ENCODE data around the gene UBE2L5. TPM values are rescaled to one million over a fixed set of nuclear protein-coding genes. Genes with fewer than 3 reads are reported as not detected.

UBE2L5 gene
- total and polyA plus RNA-seq, 2 of the 8 experiments (the other 6 are each of a cell fraction or from before 2014, with no cell fraction given), result not detected

DNA sequence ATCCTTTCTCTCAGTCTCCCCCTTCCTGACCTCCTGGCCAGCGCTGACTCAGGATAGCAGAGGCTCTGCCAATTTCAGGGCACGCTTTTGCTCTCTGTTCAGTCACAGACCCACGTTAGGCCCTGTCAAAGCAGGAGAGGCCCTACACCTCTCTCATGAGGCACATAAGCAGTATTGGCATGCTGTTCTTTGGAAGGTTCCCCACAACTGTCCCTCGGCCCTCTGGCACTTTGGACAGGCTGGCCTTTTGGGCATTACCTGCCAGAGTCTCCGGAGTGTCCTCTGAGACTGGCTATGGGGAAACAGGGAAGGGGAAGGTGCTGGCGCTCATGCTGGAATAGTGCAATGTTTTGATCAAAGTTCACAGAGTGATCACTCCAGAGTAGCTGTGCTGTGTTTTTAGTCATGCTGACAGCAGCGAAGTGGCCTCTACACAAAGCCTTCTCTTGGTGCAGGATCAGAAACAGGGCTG lies 23.7 kb upstream of the UBE2L5 start (continued):
- TF ChIP-seq, protein P1, sequence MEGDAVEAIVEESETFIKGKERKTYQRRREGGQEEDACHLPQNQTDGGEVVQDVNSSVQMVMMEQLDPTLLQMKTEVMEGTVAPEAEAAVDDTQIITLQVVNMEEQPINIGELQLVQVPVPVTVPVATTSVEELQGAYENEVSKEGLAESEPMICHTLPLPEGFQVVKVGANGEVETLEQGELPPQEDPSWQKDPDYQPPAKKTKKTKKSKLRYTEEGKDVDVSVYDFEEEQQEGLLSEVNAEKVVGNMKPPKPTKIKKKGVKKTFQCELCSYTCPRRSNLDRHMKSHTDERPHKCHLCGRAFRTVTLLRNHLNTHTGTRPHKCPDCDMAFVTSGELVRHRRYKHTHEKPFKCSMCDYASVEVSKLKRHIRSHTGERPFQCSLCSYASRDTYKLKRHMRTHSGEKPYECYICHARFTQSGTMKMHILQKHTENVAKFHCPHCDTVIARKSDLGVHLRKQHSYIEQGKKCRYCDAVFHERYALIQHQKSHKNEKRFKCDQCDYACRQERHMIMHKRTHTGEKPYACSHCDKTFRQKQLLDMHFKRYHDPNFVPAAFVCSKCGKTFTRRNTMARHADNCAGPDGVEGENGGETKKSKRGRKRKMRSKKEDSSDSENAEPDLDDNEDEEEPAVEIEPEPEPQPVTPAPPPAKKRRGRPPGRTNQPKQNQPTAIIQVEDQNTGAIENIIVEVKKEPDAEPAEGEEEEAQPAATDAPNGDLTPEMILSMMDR (IDR thresholded peaks at IDR 0.05; ENCODE audit: control extremely low read depth in 1 of 3, insufficient read depth in 1 of 3, low read depth in 1 of 3, low read length in 3 of 3), result no peak

All from H1 (cell line).